HL-60 (cell line): Measurements from ENCODE around the gene NCAPH2.

ENCODE experiments used
- GABPA ChIP-seq: IDR thresholded peaks from 2 replicates; pipeline ENCODE4 v1.6.1; 2012; ENCODE audit warnings: low read depth
- POLR2AphosphoS5 ChIP-seq: IDR thresholded peaks from 2 replicates; pipeline ENCODE4 v1.6.1; 2012; ENCODE audit warnings: low read depth
- SPI1 ChIP-seq: IDR thresholded peaks from 2 replicates; pipeline ENCODE4 v1.6.1; 2012; ENCODE audit warnings: low read depth, mild to moderate bottlenecking, borderline replicate concordance
- TF ChIP-seq, protein P1 (sequence below): IDR thresholded peaks from one replicate; pipeline ENCODE4 v1.5.1; 2011; ENCODE audit warnings: low read length, control low read depth, inconsistent platforms; ENCODE audit not compliant: insufficient read depth
- TF ChIP-seq, protein P2 (sequence below): IDR thresholded peaks from 2 replicates; pipeline ENCODE4 v1.6.1; 2012; ENCODE audit warnings: low read depth; ENCODE audit not compliant: insufficient replicate concordance

DNA sequence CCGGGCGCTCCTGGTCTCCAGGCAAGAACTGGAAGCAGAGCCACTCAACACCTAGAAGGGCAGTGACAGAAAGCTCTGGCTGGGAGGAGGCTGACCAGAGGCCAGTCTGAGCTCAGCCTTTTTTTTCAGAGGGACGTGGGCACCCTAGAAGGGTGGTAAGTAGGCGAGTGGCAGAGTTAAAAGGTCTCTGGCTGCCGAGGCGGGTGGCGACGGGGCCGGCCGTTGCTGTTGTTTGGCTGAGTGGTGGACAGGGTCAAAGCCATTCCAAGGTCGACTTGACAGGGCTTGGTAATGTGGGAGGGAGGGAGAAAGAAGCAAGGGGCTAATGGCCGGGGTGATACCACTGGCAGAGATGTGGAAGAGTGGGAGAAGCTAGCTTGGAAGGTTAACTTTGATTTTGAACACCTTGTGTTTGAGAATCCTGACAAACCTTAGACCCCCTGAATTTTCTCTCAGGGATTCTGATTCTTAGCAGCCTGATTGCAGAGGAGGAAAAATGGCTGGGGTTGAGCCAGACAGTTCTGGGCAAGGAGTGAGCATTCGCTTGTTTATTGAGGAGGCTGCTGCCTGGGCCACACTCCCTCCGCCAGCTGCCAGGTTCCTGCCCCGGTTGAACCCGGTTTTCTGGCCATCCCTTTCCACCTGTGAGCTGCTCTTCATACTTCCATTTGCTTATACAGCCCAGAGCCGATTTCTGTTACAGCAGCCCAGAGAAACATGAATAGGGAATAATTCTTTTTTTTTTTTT is 55.6 kb downstream of the NCAPH2 start:
- TF ChIP-seq SPI1 (no peak), POLR2AphosphoS5 (no peak), GABPA (no peak)
- TF ChIP-seq, protein P1, sequence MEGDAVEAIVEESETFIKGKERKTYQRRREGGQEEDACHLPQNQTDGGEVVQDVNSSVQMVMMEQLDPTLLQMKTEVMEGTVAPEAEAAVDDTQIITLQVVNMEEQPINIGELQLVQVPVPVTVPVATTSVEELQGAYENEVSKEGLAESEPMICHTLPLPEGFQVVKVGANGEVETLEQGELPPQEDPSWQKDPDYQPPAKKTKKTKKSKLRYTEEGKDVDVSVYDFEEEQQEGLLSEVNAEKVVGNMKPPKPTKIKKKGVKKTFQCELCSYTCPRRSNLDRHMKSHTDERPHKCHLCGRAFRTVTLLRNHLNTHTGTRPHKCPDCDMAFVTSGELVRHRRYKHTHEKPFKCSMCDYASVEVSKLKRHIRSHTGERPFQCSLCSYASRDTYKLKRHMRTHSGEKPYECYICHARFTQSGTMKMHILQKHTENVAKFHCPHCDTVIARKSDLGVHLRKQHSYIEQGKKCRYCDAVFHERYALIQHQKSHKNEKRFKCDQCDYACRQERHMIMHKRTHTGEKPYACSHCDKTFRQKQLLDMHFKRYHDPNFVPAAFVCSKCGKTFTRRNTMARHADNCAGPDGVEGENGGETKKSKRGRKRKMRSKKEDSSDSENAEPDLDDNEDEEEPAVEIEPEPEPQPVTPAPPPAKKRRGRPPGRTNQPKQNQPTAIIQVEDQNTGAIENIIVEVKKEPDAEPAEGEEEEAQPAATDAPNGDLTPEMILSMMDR: no peak
- TF ChIP-seq, protein P2, sequence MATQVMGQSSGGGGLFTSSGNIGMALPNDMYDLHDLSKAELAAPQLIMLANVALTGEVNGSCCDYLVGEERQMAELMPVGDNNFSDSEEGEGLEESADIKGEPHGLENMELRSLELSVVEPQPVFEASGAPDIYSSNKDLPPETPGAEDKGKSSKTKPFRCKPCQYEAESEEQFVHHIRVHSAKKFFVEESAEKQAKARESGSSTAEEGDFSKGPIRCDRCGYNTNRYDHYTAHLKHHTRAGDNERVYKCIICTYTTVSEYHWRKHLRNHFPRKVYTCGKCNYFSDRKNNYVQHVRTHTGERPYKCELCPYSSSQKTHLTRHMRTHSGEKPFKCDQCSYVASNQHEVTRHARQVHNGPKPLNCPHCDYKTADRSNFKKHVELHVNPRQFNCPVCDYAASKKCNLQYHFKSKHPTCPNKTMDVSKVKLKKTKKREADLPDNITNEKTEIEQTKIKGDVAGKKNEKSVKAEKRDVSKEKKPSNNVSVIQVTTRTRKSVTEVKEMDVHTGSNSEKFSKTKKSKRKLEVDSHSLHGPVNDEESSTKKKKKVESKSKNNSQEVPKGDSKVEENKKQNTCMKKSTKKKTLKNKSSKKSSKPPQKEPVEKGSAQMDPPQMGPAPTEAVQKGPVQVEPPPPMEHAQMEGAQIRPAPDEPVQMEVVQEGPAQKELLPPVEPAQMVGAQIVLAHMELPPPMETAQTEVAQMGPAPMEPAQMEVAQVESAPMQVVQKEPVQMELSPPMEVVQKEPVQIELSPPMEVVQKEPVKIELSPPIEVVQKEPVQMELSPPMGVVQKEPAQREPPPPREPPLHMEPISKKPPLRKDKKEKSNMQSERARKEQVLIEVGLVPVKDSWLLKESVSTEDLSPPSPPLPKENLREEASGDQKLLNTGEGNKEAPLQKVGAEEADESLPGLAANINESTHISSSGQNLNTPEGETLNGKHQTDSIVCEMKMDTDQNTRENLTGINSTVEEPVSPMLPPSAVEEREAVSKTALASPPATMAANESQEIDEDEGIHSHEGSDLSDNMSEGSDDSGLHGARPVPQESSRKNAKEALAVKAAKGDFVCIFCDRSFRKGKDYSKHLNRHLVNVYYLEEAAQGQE: no peak
